HepG2 (cell line): Measurements from ENCODE around the gene SPRED2. TPM values are rescaled to one million over a fixed set of nuclear protein-coding genes. Genes with fewer than 3 reads are reported as not detected.
A peak's percentile ranks its signal among the peaks of the same experiment; 100 is the strongest.

Experiments used
- AKAP8 ChIP-seq: sonication (generic); formaldehyde crosslinking; IDR thresholded peaks from 2 replicates; pipeline ENCODE4 v1.5.1; 2020; ENCODE audit warnings: mild to moderate bottlenecking, missing genetic modification reagents
- ATRX ChIP-seq: sonication (generic); formaldehyde crosslinking; IDR thresholded peaks from 2 replicates; pipeline ENCODE4 v1.4.0; 2020; ENCODE audit warnings: missing genetic modification reagents, borderline replicate concordance
- HDAC6 ChIP-seq: fragments of 200-600 bp; sonication (generic); IDR thresholded peaks from 2 replicates; pipeline ENCODE4 v1.7.0; 2017; ENCODE audit warnings: mild to moderate bottlenecking, antibody characterized with exemption, low read length, low read depth
- KDM3A ChIP-seq: IDR thresholded peaks from 2 replicates; pipeline ENCODE4 v1.6.1; 2018; ENCODE audit warnings: low read depth, missing compliant biosample characterization
- KLF12 ChIP-seq: sonication (generic); formaldehyde crosslinking; IDR thresholded peaks from 2 replicates; pipeline ENCODE4 v1.4.0; 2020; ENCODE audit warnings: missing genetic modification reagents, borderline replicate concordance
- KMT2A ChIP-seq: sonication (generic); formaldehyde crosslinking; IDR thresholded peaks from 2 replicates; pipeline ENCODE4 v1.4.0; 2020; ENCODE audit warnings: missing genetic modification reagents
- NRL ChIP-seq: sonication (generic); formaldehyde crosslinking; IDR thresholded peaks from 2 replicates; pipeline ENCODE4 v1.5.0; 2020; ENCODE audit warnings: missing genetic modification reagents, mild to moderate bottlenecking, moderate library complexity, borderline replicate concordance
- RXRB ChIP-seq: IDR thresholded peaks from 2 replicates; pipeline ENCODE4 v1.6.1; 2016; ENCODE audit warnings: borderline replicate concordance, missing genetic modification reagents, missing compliant biosample characterization
- SALL1 ChIP-seq: sonication (generic); formaldehyde crosslinking; IDR thresholded peaks from 2 replicates; pipeline ENCODE4 v1.8.0; 2022; ENCODE audit warnings: mild to moderate bottlenecking, missing genetic modification reagents
- SOX13 ChIP-seq, 3 experiments: fragments of 450-650 bp in 1 of 3; sonication (generic) in 1 of 3; formaldehyde crosslinking in 1 of 3; IDR thresholded peaks in 2 of 3; conservative IDR thresholded peaks in 1 of 3; 2 replicates each; pipeline versions ENCODE4 v1.5.0 to v1.6.1; 2016 to 2020; ENCODE audit warnings: antibody characterized with exemption in 1 of 3, mild to moderate bottlenecking in 1 of 3, missing compliant biosample characterization in 1 of 3, missing genetic modification reagents in 1 of 3, moderate library complexity in 1 of 3
- SRSF9 ChIP-seq: fragments of 200-400 bp; formaldehyde crosslinking; IDR thresholded peaks from 2 replicates; pipeline ENCODE4 v1.6.1; 2018; ENCODE audit warnings: borderline replicate concordance, mild to moderate bottlenecking, low read depth, low read length; ENCODE audit not compliant: insufficient read depth, poor library complexity, severe bottlenecking
- ZBTB8A ChIP-seq: sonication (generic); formaldehyde crosslinking; IDR thresholded peaks from 2 replicates; pipeline ENCODE4 v1.4.0; 2020; ENCODE audit warnings: mild to moderate bottlenecking, low read depth, missing genetic modification reagents, borderline replicate concordance
- ZNF12 ChIP-seq: sonication (generic); formaldehyde crosslinking; IDR thresholded peaks from 2 replicates; pipeline ENCODE4 v1.5.0; 2020; ENCODE audit warnings: missing genetic modification reagents
- ZNF143 ChIP-seq: sonication (generic); formaldehyde crosslinking; IDR thresholded peaks from 2 replicates; pipeline ENCODE4 v1.4.0; 2020; ENCODE audit warnings: missing genetic modification reagents
- ZNF317 ChIP-seq: sonication (generic); formaldehyde crosslinking; IDR thresholded peaks from 2 replicates; pipeline ENCODE4 v1.5.0; 2020; ENCODE audit warnings: mild to moderate bottlenecking, missing genetic modification reagents
- ZNF350 ChIP-seq: sonication (generic); formaldehyde crosslinking; IDR thresholded peaks from 2 replicates; pipeline ENCODE4 v1.4.0; 2020; ENCODE audit warnings: mild to moderate bottlenecking, low read depth, missing genetic modification reagents, borderline replicate concordance
- ZNF883 ChIP-seq: sonication (generic); formaldehyde crosslinking; IDR thresholded peaks from 2 replicates; pipeline ENCODE4 v1.5.1; 2020; ENCODE audit warnings: mild to moderate bottlenecking, missing genetic modification reagents; ENCODE audit errors: not compliant biosample characterization
- polyA plus RNA-seq, 8 experiments: library from polyadenylated mRNA; depleted of rRNA in 3 of 8; stranded (reverse) in 7 of 8; unstranded in 1 of 8; fragments of >200 nt; fragmentation: Illumina TruSeq in 4 of 8; extraction: Trizol in 4 of 8; gene quantifications; 2 replicates each; pipeline versions ENCODE4 v1.2.1 to v1.2.3, GENCODE V29; 2011 to 2016; ENCODE audit warnings: low read depth in 4 of 8, missing spikeins in 1 of 8, mixed read lengths in 1 of 8; ENCODE audit not compliant: insufficient read depth in 1 of 8
- total RNA-seq, 5 experiments: library from RNA; depleted of rRNA; stranded (reverse); fragments of >200 nt; fragmentation: Illumina TruSeq; extraction: Trizol; gene quantifications; 2 replicates each; pipeline ENCODE4 v1.2.3, GENCODE V29; 2016; ENCODE audit warnings: low read depth in 1 of 5
- TF ChIP-seq, protein P1 (sequence below): sonication (generic); formaldehyde crosslinking; conservative IDR thresholded peaks from 2 replicates; pipeline ENCODE4 v1.4.0; 2020; ENCODE audit warnings: mild to moderate bottlenecking, missing genetic modification reagents, moderate library complexity
- TF ChIP-seq, protein P2 (sequence below): sonication (generic); formaldehyde crosslinking; IDR thresholded peaks from 2 replicates; pipeline ENCODE4 v1.4.0; 2020; ENCODE audit warnings: missing genetic modification reagents
- TF ChIP-seq, protein P3 (sequence below): IDR thresholded peaks from 2 replicates; pipeline ENCODE4 v1.6.1; 2018; ENCODE audit warnings: missing genetic modification reagents

SPRED2 gene
- total and polyA plus RNA-seq, 2 of the 13 experiments (the other 11 are each of a cell fraction or from before 2014, with no cell fraction given), result 13.0 to 37.0 TPM

DNA sequence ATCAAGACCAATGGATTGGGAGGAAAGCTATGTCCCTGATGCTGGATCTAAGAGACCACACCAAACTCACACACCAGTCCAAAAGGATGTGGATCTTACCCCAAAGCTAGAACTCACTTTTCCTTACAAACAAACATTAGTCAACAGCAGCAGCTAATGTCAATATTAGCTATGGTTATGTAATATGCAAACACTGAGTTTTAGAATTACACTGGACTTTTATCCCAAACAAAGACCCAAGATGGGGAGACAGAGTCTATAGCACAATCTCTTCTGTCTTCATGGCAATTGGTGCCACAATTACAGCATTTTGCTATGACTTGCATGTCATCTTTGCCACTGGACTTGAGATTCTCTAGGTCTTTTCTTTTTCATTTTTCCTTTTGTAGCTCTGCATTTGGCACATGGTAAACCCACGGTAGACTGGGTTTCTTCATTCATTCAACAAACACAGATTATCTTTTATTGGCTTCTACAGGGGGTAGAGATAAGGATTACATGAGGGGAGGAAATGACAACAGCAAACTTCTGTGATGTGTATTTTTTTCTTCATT is 59.0 kb downstream of the SPRED2 start (continued):
- TF ChIP-seq, protein P1, sequence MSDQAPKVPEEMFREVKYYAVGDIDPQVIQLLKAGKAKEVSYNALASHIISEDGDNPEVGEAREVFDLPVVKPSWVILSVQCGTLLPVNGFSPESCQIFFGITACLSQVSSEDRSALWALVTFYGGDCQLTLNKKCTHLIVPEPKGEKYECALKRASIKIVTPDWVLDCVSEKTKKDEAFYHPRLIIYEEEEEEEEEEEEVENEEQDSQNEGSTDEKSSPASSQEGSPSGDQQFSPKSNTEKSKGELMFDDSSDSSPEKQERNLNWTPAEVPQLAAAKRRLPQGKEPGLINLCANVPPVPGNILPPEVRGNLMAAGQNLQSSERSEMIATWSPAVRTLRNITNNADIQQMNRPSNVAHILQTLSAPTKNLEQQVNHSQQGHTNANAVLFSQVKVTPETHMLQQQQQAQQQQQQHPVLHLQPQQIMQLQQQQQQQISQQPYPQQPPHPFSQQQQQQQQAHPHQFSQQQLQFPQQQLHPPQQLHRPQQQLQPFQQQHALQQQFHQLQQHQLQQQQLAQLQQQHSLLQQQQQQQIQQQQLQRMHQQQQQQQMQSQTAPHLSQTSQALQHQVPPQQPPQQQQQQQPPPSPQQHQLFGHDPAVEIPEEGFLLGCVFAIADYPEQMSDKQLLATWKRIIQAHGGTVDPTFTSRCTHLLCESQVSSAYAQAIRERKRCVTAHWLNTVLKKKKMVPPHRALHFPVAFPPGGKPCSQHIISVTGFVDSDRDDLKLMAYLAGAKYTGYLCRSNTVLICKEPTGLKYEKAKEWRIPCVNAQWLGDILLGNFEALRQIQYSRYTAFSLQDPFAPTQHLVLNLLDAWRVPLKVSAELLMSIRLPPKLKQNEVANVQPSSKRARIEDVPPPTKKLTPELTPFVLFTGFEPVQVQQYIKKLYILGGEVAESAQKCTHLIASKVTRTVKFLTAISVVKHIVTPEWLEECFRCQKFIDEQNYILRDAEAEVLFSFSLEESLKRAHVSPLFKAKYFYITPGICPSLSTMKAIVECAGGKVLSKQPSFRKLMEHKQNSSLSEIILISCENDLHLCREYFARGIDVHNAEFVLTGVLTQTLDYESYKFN (CRISPR knock-in tag), result peak; percentile 100
- TF ChIP-seq, protein P2, sequence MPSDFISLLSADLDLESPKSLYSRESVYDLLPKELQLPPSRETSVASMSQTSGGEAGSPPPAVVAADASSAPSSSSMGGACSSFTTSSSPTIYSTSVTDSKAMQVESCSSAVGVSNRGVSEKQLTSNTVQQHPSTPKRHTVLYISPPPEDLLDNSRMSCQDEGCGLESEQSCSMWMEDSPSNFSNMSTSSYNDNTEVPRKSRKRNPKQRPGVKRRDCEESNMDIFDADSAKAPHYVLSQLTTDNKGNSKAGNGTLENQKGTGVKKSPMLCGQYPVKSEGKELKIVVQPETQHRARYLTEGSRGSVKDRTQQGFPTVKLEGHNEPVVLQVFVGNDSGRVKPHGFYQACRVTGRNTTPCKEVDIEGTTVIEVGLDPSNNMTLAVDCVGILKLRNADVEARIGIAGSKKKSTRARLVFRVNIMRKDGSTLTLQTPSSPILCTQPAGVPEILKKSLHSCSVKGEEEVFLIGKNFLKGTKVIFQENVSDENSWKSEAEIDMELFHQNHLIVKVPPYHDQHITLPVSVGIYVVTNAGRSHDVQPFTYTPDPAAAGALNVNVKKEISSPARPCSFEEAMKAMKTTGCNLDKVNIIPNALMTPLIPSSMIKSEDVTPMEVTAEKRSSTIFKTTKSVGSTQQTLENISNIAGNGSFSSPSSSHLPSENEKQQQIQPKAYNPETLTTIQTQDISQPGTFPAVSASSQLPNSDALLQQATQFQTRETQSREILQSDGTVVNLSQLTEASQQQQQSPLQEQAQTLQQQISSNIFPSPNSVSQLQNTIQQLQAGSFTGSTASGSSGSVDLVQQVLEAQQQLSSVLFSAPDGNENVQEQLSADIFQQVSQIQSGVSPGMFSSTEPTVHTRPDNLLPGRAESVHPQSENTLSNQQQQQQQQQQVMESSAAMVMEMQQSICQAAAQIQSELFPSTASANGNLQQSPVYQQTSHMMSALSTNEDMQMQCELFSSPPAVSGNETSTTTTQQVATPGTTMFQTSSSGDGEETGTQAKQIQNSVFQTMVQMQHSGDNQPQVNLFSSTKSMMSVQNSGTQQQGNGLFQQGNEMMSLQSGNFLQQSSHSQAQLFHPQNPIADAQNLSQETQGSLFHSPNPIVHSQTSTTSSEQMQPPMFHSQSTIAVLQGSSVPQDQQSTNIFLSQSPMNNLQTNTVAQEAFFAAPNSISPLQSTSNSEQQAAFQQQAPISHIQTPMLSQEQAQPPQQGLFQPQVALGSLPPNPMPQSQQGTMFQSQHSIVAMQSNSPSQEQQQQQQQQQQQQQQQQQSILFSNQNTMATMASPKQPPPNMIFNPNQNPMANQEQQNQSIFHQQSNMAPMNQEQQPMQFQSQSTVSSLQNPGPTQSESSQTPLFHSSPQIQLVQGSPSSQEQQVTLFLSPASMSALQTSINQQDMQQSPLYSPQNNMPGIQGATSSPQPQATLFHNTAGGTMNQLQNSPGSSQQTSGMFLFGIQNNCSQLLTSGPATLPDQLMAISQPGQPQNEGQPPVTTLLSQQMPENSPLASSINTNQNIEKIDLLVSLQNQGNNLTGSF (CRISPR knock-in tag), result no peak
- TF ChIP-seq, protein P3, sequence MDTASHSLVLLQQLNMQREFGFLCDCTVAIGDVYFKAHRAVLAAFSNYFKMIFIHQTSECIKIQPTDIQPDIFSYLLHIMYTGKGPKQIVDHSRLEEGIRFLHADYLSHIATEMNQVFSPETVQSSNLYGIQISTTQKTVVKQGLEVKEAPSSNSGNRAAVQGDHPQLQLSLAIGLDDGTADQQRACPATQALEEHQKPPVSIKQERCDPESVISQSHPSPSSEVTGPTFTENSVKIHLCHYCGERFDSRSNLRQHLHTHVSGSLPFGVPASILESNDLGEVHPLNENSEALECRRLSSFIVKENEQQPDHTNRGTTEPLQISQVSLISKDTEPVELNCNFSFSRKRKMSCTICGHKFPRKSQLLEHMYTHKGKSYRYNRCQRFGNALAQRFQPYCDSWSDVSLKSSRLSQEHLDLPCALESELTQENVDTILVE (CRISPR knock-in tag), result peak; percentile 95
- TF ChIP-seq ZNF143 (CRISPR knock-in tag) (no peak), SOX13 (IDR thresholded peaks at IDR 0.05) (peak; percentile 90), SOX13 (CRISPR knock-in tag; conservative IDR thresholded peaks at IDR 0.05 in 1 of 2, IDR thresholded peaks at IDR 0.05 in 1 of 2) (peak; percentile 62 to 97; a peak in 2 of 4 replicates), KMT2A (CRISPR knock-in tag) (peak; percentile 86; the same call in 1 of the 2 replicates), RXRB (CRISPR knock-in tag) (peak; percentile 98), ZBTB8A (no peak), KDM3A (CRISPR knock-in tag) (peak; percentile 96), ZNF883 (CRISPR knock-in tag) (no peak), KLF12 (CRISPR knock-in tag) (0 out of 2 replicates have a peak, but pooled peaks have one; percentile 50), ZNF317 (CRISPR knock-in tag) (peak; percentile 94), ATRX (CRISPR knock-in tag) (no peak), SRSF9 (no peak), NRL (no peak), AKAP8 (CRISPR knock-in tag) (peak; percentile 94), HDAC6 (no peak), SALL1 (peak; percentile 92), ZNF350 (no peak), ZNF12 (CRISPR knock-in tag) (peak; percentile 92; the same call in 1 of the 2 replicates)
